ENCODE data around the gene TRAPPC3L.

TRAPPC3L gene

DNA sequence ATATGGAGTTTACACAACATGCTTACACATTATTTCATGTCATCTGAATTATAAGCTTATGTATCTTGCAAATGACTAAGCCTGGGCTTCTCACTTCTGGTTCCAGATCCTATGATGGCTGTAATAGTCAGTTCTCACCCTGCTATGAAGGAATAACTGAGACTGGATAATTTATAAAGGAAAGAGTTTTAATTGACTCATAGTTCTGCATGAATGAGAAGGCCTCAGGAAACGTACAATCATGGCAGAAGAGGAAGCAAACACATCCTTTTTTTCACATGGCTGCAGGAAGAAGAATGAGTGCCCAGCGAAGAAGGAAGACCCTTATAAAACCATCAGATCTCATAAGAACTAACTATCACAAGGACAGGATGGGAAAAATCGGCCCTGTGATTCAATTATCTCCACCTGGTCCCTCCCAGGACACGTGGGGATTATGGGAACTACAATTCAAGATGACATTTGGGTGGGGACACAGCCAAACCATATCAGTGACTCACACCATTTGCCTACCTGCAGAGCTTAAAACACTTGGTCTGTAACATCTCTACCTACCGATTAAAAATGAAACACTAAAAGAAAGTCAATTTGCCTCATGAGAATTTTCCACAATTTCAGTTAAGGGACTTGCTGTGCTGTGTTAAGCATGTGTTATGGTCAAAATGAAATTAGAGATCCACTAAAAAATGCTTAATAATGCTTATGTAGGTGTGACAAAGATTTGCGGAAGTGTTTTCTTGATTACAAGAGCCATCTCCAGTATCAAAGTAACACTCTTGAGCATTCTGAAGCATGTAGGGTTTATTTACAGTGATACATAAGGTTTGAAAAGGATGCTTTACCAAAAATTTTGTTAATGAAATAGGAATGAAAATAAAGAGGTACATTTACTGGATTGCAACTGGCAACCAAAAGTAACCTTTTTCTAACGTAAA, 23.6 kb upstream of the TRAPPC3L start:
- H3K4me2 ChIP-seq (ENCODE audit: low read length) = no peak overlapping the region

DNA sequence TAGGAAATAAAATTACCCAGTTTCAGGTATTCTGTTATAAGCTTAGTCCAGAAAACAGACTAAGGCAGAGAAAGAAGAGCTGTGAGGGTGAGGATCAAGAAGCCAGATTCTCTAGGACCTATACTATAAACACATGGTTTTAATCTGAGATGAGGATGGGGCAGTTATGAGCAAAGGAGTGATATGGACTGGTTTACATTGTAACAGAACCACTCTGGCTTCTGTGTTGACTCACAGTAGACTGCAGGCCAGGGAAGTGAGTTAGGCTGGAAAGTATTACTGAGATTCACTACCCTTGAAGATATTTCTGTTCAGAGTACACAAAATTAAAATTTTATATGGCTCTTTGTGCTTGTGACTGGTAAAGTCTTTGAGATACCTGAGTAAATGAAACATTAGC, 22.6 kb upstream of the TRAPPC3L start:
- H3K4me1 ChIP-seq (ENCODE audit: control insufficient read depth, insufficient read depth, low read length) = peaks cover 34% of the 10 kb centered on the region
- no peak overlapping the region for H3K9ac ChIP-seq (ENCODE audit: low read depth, low read length)
- H3K9me3 ChIP-seq (replicated peaks; ENCODE audit: low read length) = no peaks in the 10 kb centered on the region
- H3K4me3 ChIP-seq (ENCODE audit: low read length) = no peak overlapping the region
- no peak overlapping the region for H3K4me2 ChIP-seq (ENCODE audit: low read length)
- no peaks in the 10 kb centered on the region for H3K36me3 ChIP-seq (ENCODE audit: insufficient read depth, low read length)
- H3K27me3 ChIP-seq (ENCODE audit: control insufficient read depth, insufficient read depth, low read length) = no peaks in the 10 kb centered on the region

More for the DNA sequence above, 23.6 kb upstream of the TRAPPC3L start:
- Histone ChIP-seq H3K36me3 (ENCODE audit: insufficient read depth, low read length) (peaks cover 2% of the 10 kb centered on the region), H3K4me3 (ENCODE audit: low read length) (no peak overlapping the region), H3K27me3 (ENCODE audit: control insufficient read depth, insufficient read depth, low read length) (no peaks in the 10 kb centered on the region), H3K9ac (ENCODE audit: low read depth, low read length) (no peak overlapping the region), H3K4me1 (ENCODE audit: control insufficient read depth, insufficient read depth, low read length) (peaks cover 37% of the 10 kb centered on the region), H3K9me3 (replicated peaks; ENCODE audit: low read length) (no peaks in the 10 kb centered on the region)

DNA sequence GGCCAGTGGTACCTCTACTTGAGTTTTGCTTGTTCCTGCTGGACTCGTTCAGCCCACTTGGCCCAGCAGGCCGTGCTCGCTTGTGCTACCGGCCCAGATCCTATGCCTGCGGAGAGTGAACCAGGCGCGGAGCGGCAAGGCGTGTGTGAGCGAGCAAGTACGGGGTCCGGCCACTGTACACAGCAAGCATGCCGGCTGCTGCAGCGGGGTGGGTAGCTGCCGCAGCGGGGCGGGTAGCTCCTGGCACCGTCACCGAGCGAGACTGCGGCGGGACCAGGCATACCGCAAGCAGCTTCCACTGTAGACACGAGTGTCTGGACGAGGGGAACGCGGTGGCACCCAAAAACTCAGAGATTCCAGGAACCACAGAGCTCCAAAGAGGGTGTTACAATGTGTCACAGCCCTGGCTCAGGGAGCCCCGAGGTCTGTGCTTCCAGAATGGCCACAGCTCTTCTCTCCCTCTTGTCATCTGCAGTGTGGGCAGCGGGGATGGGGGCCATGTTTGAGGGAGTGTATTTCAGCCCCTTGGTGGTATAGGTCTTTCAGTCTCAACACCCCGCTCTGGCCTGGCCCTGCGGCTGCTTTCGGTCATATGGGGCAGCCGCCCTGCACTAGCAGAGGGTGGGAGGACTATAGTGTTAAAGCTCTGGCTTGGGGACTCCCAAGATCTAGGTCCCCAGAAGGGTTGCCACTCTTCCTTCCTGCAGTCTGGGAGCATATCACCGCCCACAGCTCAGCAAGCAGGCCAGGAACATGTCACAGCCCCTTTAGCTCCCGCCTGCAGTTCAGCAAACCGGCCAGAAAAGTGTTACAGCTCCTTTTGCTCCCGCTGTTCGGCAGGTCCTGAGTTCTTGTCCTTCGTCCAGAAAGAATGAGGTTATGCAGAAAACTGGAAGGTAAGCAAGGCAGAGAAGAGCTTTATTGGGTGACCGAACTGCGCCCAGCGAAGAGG, 19.7 kb upstream of the TRAPPC3L start:
- Histone ChIP-seq H3K27me3 (ENCODE audit: control insufficient read depth, insufficient read depth, low read length) (no peaks in the 10 kb centered on the region), H3K4me2 (ENCODE audit: low read length) (peak overlapping the region; percentile 83), H3K4me3 (ENCODE audit: low read length) (peak overlapping the region; percentile 61), H3K9ac (ENCODE audit: low read depth, low read length) (peak overlapping the region; percentile 58), H3K4me1 (ENCODE audit: control insufficient read depth, insufficient read depth, low read length) (peaks cover 30% of the 10 kb centered on the region), H3K36me3 (ENCODE audit: insufficient read depth, low read length) (no peaks in the 10 kb centered on the region), H3K9me3 (replicated peaks; ENCODE audit: low read length) (no peaks in the 10 kb centered on the region)

DNA sequence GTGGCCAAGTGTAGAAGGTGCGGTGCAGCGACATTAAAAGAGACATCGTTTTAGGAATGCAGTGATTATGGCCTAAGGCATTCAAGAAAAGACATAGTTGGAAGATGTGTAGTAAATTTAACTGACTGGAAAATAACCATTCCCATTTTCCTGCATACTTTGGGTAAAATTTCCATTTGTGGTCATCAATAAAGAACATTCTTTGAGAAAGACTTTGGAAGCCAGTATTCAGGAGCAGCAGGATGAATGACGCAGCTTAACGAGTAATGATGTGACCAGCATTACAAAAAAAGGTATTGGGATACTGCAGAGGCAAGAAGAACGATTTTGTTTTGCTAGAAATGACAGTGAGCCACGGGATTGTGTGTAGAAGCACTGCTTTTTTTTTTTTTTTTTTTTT, 18.8 kb upstream of the TRAPPC3L start:
- Histone ChIP-seq H3K4me1 (ENCODE audit: control insufficient read depth, insufficient read depth, low read length) (peaks cover 28% of the 10 kb centered on the region), H3K9me3 (replicated peaks; ENCODE audit: low read length) (no peaks in the 10 kb centered on the region), H3K4me2 (ENCODE audit: low read length) (peak overlapping the region; percentile 83), H3K9ac (ENCODE audit: low read depth, low read length) (peak overlapping the region; percentile 58), H3K27me3 (ENCODE audit: control insufficient read depth, insufficient read depth, low read length) (no peaks in the 10 kb centered on the region), H3K4me3 (ENCODE audit: low read length) (no peak overlapping the region), H3K36me3 (ENCODE audit: insufficient read depth, low read length) (no peaks in the 10 kb centered on the region)

DNA sequence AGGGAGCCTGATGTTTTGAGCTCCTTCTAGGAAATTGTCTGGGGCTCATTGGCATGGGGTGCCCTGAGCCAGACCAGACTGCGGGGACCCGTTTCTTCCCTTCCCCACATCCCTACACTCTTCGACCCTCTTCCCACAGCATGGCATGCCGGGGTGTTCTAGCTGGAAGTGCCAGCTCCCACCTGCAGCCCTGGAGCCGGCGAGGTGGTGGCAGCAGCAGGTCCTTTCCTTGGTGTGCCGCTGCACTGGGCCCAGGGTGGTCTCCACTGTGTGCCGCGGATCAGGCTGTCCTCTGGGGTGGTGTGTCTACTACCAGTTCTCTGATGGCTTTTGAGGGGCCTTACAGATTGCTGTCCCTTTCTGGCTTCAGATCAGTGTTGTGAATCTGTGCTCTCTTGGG, 18.3 kb upstream of the TRAPPC3L start:
- H3K4me1 ChIP-seq (ENCODE audit: control insufficient read depth, insufficient read depth, low read length) = peaks cover 33% of the 10 kb centered on the region
- H3K27me3 ChIP-seq (ENCODE audit: control insufficient read depth, insufficient read depth, low read length) = no peaks in the 10 kb centered on the region
- no peaks in the 10 kb centered on the region for H3K36me3 ChIP-seq (ENCODE audit: insufficient read depth, low read length)
- no peaks in the 10 kb centered on the region for H3K9me3 ChIP-seq (replicated peaks; ENCODE audit: low read length)
- no peak overlapping the region for H3K4me2 ChIP-seq (ENCODE audit: low read length)
- H3K9ac ChIP-seq (ENCODE audit: low read depth, low read length) = no peak overlapping the region
- H3K4me3 ChIP-seq (ENCODE audit: low read length) = no peak overlapping the region

DNA sequence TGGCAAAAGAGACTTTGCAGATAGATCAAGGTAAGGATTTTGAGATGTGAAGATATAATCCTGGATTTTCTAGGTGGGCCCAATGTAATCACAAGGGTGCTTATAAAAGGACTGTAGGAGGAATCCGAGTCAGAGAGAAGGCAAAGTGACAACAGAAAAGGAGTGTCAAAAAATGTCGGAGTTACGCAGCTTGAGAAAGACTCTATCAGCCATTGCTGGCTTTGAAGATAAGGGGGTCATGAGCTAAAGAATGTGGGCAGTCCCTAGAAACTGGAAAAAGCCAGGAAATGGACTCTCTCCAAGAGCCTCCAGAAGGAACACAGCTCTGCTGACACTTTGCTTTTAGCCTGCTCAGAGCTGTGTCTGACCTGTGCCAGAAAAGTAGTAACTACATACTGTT, 17.1 kb upstream of the TRAPPC3L start:
- no peaks in the 10 kb centered on the region for H3K9me3 ChIP-seq (replicated peaks; ENCODE audit: low read length)
- H3K36me3 ChIP-seq (ENCODE audit: insufficient read depth, low read length) = no peaks in the 10 kb centered on the region
- H3K4me1 ChIP-seq (ENCODE audit: control insufficient read depth, insufficient read depth, low read length) = peaks cover 45% of the 10 kb centered on the region
- H3K9ac ChIP-seq (ENCODE audit: low read depth, low read length) = no peak overlapping the region
- H3K4me2 ChIP-seq (ENCODE audit: low read length) = no peak overlapping the region
- H3K4me3 ChIP-seq (ENCODE audit: low read length) = no peak overlapping the region
- H3K27me3 ChIP-seq (ENCODE audit: control insufficient read depth, insufficient read depth, low read length) = no peaks in the 10 kb centered on the region

DNA sequence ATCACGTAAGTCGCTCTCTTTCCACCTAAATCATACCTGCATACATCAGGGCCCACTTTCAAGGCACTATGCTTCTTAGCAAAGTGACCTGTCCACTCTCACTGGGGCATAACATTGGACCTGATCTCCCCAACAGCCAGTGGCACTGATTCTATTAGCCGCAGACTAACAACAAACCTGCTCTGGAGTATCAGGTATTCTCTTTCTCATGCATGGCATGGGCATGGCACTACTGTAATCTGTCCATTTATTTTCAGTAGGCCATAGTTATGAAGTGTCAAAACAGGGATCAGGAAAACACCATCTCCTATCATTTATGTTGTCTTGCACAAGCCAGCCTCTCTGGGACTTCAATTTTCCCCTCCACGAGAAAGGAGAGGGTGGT, 16.5 kb upstream of the TRAPPC3L start:
- Histone ChIP-seq H3K9ac (ENCODE audit: low read depth, low read length) (no peak overlapping the region), H3K9me3 (replicated peaks; ENCODE audit: low read length) (no peaks in the 10 kb centered on the region), H3K4me3 (ENCODE audit: low read length) (no peak overlapping the region), H3K4me2 (ENCODE audit: low read length) (no peak overlapping the region), H3K4me1 (ENCODE audit: control insufficient read depth, insufficient read depth, low read length) (peaks cover 51% of the 10 kb centered on the region), H3K36me3 (ENCODE audit: insufficient read depth, low read length) (no peaks in the 10 kb centered on the region), H3K27me3 (ENCODE audit: control insufficient read depth, insufficient read depth, low read length) (no peaks in the 10 kb centered on the region)

DNA sequence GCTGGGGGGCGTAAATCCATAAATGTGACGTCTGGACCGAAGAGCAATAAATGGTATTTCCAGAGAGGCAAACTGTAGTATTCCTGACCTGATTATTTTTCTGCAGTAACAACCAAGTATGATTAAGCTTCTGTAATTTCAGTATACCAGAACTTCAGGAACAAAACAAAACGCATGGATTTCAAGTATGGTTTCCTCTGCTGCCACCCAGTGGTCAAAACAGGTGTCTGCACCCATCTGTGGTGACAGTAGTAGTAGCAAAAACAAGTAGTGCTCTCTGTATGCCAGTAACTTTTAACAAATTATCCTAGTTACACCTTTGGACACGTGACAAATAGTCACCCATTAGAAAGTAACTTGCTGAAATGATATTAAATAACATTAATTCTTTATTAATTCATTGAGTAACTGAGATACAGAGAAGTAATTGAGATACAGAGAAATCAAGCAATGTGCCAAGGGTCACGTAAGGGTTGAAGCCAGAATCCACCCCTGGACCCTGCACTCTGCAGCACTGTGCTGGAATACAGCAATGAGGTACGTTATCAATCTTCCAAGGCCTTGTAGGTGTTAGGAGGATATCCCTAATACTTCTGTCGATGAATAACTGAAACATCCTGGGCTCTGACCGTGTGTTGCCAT, 16.0 kb upstream of the TRAPPC3L start:
- H3K4me1 ChIP-seq (ENCODE audit: control insufficient read depth, insufficient read depth, low read length) = peaks cover 56% of the 10 kb centered on the region

DNA sequence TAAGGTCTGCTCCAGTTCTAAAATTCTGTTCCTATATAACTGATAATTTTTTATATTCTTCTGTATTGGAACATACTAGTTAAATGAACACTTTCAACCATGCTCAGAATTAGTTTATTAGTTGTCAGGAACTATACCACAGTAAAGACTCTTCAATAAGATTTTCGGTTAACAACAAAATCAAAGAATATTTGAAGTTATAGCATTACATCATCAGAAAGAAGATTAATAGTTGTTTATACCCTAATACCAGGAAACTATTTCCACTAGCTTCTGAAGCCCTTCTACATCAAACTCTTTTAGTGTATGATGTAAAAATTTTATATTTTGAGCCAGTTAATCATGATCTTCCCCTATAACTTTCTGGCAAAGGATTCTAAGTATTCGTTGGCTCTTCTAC, 14.6 kb upstream of the TRAPPC3L start:
- no peak overlapping the region for H3K4me2 ChIP-seq (ENCODE audit: low read length)
- peaks cover 59% of the 10 kb centered on the region for H3K4me1 ChIP-seq (ENCODE audit: control insufficient read depth, insufficient read depth, low read length)
- no peaks in the 10 kb centered on the region for H3K27me3 ChIP-seq (ENCODE audit: control insufficient read depth, insufficient read depth, low read length)
- H3K9ac ChIP-seq (ENCODE audit: low read depth, low read length) = no peak overlapping the region
- H3K9me3 ChIP-seq (replicated peaks; ENCODE audit: low read length) = no peaks in the 10 kb centered on the region
- H3K36me3 ChIP-seq (ENCODE audit: insufficient read depth, low read length) = no peaks in the 10 kb centered on the region
- no peak overlapping the region for H3K4me3 ChIP-seq (ENCODE audit: low read length)

More for the DNA sequence above, 16.0 kb upstream of the TRAPPC3L start:
- no peak overlapping the region for H3K4me3 ChIP-seq (ENCODE audit: low read length)
- no peaks in the 10 kb centered on the region for H3K27me3 ChIP-seq (ENCODE audit: control insufficient read depth, insufficient read depth, low read length)
- H3K36me3 ChIP-seq (ENCODE audit: insufficient read depth, low read length) = no peaks in the 10 kb centered on the region
- peak overlapping the region; percentile 20 for H3K9ac ChIP-seq (ENCODE audit: low read depth, low read length)
- H3K4me2 ChIP-seq (ENCODE audit: low read length) = peak overlapping the region; percentile 57
- H3K9me3 ChIP-seq (replicated peaks; ENCODE audit: low read length) = no peaks in the 10 kb centered on the region

DNA sequence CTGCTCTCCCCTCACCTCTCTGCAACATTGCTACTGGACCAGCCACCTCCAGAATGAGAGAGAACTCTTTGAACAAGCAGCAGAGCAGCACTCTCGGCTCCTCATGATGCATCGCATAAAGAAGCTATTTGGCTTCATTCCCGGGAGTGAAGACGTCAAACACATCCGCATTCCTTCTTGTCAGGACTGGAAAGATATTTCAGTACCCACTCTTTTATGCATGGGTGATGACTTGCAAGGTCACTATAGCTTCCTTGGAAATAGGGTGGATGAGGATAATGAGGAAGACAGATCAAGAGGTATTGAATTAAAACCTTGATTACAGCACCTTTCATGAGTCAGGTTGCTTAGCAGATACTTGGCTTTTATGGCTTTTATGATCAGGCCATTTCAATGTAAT, 12.4 kb upstream of the TRAPPC3L start:
- peak overlapping the region; percentile 52 for H3K4me2 ChIP-seq (ENCODE audit: low read length)

DNA sequence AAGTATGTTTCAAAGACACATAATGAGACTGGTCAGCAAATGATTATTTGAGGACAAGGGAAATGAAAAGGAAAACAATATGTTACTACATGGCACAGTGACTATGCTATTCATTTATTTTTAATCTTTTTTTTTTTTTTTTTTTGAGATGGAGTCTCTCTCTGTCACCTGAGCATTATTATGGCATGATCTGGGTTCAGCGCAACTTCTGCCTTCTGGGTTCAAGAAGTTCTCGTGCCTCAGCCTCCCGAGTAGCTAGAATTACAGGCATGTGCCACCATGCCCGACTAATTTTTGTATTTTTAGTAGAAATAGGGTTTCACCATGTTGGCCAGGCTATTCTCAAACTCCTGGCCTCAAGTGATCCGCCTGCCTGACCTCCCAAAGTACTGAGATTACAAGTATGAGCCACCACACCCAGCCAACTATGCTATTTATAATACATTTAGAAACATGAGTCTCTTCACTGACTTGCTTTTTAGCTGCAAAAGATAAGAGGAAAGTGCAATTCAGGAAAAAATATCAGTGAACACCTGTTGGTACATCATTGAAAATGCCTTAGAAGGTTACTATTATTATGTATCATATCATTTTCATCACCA, 11.4 kb upstream of the TRAPPC3L start:
- H3K9ac ChIP-seq (ENCODE audit: low read depth, low read length) = peak overlapping the region; percentile 23
- H3K4me3 ChIP-seq (ENCODE audit: low read length) = no peak overlapping the region
- H3K36me3 ChIP-seq (ENCODE audit: insufficient read depth, low read length) = no peaks in the 10 kb centered on the region
- no peaks in the 10 kb centered on the region for H3K27me3 ChIP-seq (ENCODE audit: control insufficient read depth, insufficient read depth, low read length)
- H3K4me2 ChIP-seq (ENCODE audit: low read length) = peak overlapping the region; percentile 52
- no peaks in the 10 kb centered on the region for H3K9me3 ChIP-seq (replicated peaks; ENCODE audit: low read length)
- peaks cover 46% of the 10 kb centered on the region for H3K4me1 ChIP-seq (ENCODE audit: control insufficient read depth, insufficient read depth, low read length)

More for the DNA sequence above, 12.4 kb upstream of the TRAPPC3L start:
- no peaks in the 10 kb centered on the region for H3K27me3 ChIP-seq (ENCODE audit: control insufficient read depth, insufficient read depth, low read length)
- peaks cover 46% of the 10 kb centered on the region for H3K4me1 ChIP-seq (ENCODE audit: control insufficient read depth, insufficient read depth, low read length)
- no peaks in the 10 kb centered on the region for H3K9me3 ChIP-seq (replicated peaks; ENCODE audit: low read length)
- peak overlapping the region; percentile 37 for H3K9ac ChIP-seq (ENCODE audit: low read depth, low read length)
- no peak overlapping the region for H3K4me3 ChIP-seq (ENCODE audit: low read length)
- no peaks in the 10 kb centered on the region for H3K36me3 ChIP-seq (ENCODE audit: insufficient read depth, low read length)
